Common myeloid progenitor, CD34-positive (primary cell): ENCODE data around the gene TGFBR1.

ENCODE experiments used
- CTCF ChIA-PET: fragments of 350-600 bp; sonication (Branson Sonifier 250); formaldehyde crosslinking; loops from one replicate; lab custom pipeline; 2021; ENCODE audit warnings: antibody characterized with exemption; lab: Charles Lee
- POLR2A ChIA-PET: fragments of 350-600 bp; sonication (Branson Sonifier 250); formaldehyde crosslinking; loops from one replicate; lab custom pipeline; 2021; ENCODE audit warnings: antibody characterized with exemption; lab: Charles Lee
- DNase-seq, 3 donors: peaks; one replicate each; pipeline versions ENCODE4 v3.0.0 to v3.0.0-alpha.2; 2013
- H3K27ac ChIP-seq, 2 experiments: 1 replicate in 1 of 2; 2 replicates in 1 of 2; pipeline ENCODE4 v1.7.0; 2013; ENCODE audit warnings: inconsistent platforms in 2 of 2, low read length in 2 of 2, mild to moderate bottlenecking in 2 of 2, low read depth in 1 of 2, moderate library complexity in 1 of 2; ENCODE audit not compliant: severe bottlenecking in 2 of 2, insufficient read depth in 1 of 2, poor library complexity in 1 of 2
- H3K27me3 ChIP-seq, 5 experiments: replicated peaks in 2 of 5; 1 replicate in 3 of 5; 2 replicates in 2 of 5; pipeline versions ENCODE4 v1.6.1 to v1.7.0; 2013; ENCODE audit warnings: low read length in 4 of 5, mild to moderate bottlenecking in 2 of 5, moderate library complexity in 2 of 5, inconsistent platforms in 1 of 5; ENCODE audit not compliant: insufficient read depth in 5 of 5, control insufficient read depth in 4 of 5
- H3K36me3 ChIP-seq, 4 experiments: 1 replicate in 2 of 4; 2 replicates in 2 of 4; pipeline versions ENCODE4 v1.6.1 to v1.7.0; 2013; ENCODE audit warnings: low read length in 3 of 4, control low read depth in 1 of 4, mild to moderate bottlenecking in 1 of 4; ENCODE audit not compliant: control insufficient read depth in 4 of 4, insufficient read depth in 4 of 4
- H3K4me1 ChIP-seq, 4 experiments: 1 replicate in 3 of 4; 2 replicates in 1 of 4; pipeline versions ENCODE4 v1.6.1 to v1.7.1; 2013; ENCODE audit warnings: low read length in 3 of 4, mild to moderate bottlenecking in 3 of 4, control low read depth in 1 of 4, inconsistent platforms in 1 of 4, moderate library complexity in 1 of 4; ENCODE audit not compliant: control insufficient read depth in 4 of 4, insufficient read depth in 4 of 4; ENCODE audit errors: control extremely low read depth in 1 of 4
- H3K4me3 ChIP-seq, 7 experiments: 1 replicate in 4 of 7; 2 replicates in 3 of 7; pipeline versions ENCODE4 v1.5.1 to v1.7.0; 2013; ENCODE audit warnings: mild to moderate bottlenecking in 7 of 7, low read length in 6 of 7, moderate library complexity in 6 of 7, inconsistent platforms in 2 of 7, low read depth in 2 of 7, control low read depth in 1 of 7; ENCODE audit not compliant: insufficient read depth in 4 of 7, control insufficient read depth in 1 of 7; ENCODE audit errors: extremely low read depth in 1 of 7
- H3K9me3 ChIP-seq, 5 experiments: 1 replicate in 4 of 5; 2 replicates in 1 of 5; pipeline versions ENCODE4 v1.6.1 to v1.7.1; 2013; ENCODE audit warnings: low read length in 4 of 5, mild to moderate bottlenecking in 2 of 5, inconsistent platforms in 1 of 5, low read depth in 1 of 5, moderate library complexity in 1 of 5; ENCODE audit not compliant: control insufficient read depth in 4 of 5, insufficient read depth in 2 of 5; ENCODE audit errors: control extremely low read depth in 1 of 5
- WGBS: methylation state at CpG from one replicate; pipeline ENCODE4 v1.1.5; 2013; ENCODE audit not compliant: insufficient coverage; 5-methylcytosine and 5-hydroxymethylcytosine counted together

Gene TGFBR1

GRCh38 chr9:99069546-99069945, 35.4 kb upstream of the TGFBR1 start:
- Histone ChIP-seq H3K4me3 (no peak overlapping the region), H3K4me1 (peaks cover 0 to 6% (median 1%) of the 10 kb centered on the region in 4 experiments), H3K27me3 (no peaks in the 10 kb centered on the region), H3K36me3 (no peaks in the 10 kb centered on the region), H3K9me3 (no peaks in the 10 kb centered on the region), H3K27ac (no peak overlapping the region)
- CTCF ChIA-PET = interaction anchor here (1.6 kb wide), 1 partner anchor 11 kb away, joined by 4 read pairs; no protein-coding TSS in a partner anchor
- 98% methylated on average over 12 of the region's 12 CpGs for WGBS
- no peak for DNase-seq
- POLR2A ChIA-PET = no interaction called here

GRCh38 chr9:99070681-99071080, 34.2 kb upstream of the TGFBR1 start:
- DNase-seq = no peak
- ChIA-PET CTCF (no interaction called here), POLR2A (interaction anchor here (0.5 kb wide), 1 partner anchor 71 kb away, joined by 6 read pairs; no protein-coding TSS in a partner anchor)
- WGBS = 100% methylated on average over 2 of the region's 6 CpGs
- no peaks in the 10 kb centered on the region for H3K36me3 ChIP-seq
- no peaks in the 10 kb centered on the region for H3K27me3 ChIP-seq
- no peaks in the 10 kb centered on the region for H3K9me3 ChIP-seq
- H3K4me3 ChIP-seq = no peak overlapping the region
- peaks cover 0 to 16% (median 8%) of the 10 kb centered on the region in 4 experiments for H3K4me1 ChIP-seq
- no peak overlapping the region for H3K27ac ChIP-seq

GRCh38 chr9:99071313-99072039, 33.4 kb upstream of the TGFBR1 start:
- POLR2A ChIA-PET = interaction anchor here (0.6 kb wide), 2 partner anchors 12 to 798 kb away, joined by 3 read pairs; no protein-coding TSS in a partner anchor
- no peak for DNase-seq
- H3K4me1 ChIP-seq = peaks cover 0 to 22% (median 14%) of the 10 kb centered on the region in 4 experiments
- H3K27ac ChIP-seq = no peak overlapping the region
- H3K27me3 ChIP-seq = no peaks in the 10 kb centered on the region
- WGBS = 97% methylated on average over 9 of the region's 9 CpGs
- CTCF ChIA-PET = no interaction called here
- H3K4me3 ChIP-seq = no peak overlapping the region
- no peaks in the 10 kb centered on the region for H3K36me3 ChIP-seq
- H3K9me3 ChIP-seq = no peaks in the 10 kb centered on the region

- POLR2A ChIA-PET = interaction anchor here (0.6 kb wide), 1 partner anchor 798 kb away, joined by 3 read pairs; no protein-coding TSS in a partner anchor
- no peak for DNase-seq
- Histone ChIP-seq H3K36me3 (no peaks in the 10 kb centered on the region), H3K4me1 (peaks cover 1 to 27% (median 18%) of the 10 kb centered on the region in 4 experiments), H3K27ac (no peak overlapping the region), H3K27me3 (no peaks in the 10 kb centered on the region), H3K9me3 (no peaks in the 10 kb centered on the region), H3K4me3 (no peak overlapping the region)
- 94% methylated on average over 5 of the region's 6 CpGs for WGBS
- CTCF ChIA-PET = no interaction called here
These were observed 32.9 kb upstream of the TGFBR1 start for GRCh38 chr9:99072040-99072394.

- Histone ChIP-seq H3K4me1 (peaks cover 3 to 34% (median 24%) of the 10 kb centered on the region in 4 experiments), H3K4me3 (no peak overlapping the region), H3K27me3 (no peaks in the 10 kb centered on the region), H3K36me3 (no peaks in the 10 kb centered on the region), H3K27ac (no peak overlapping the region), H3K9me3 (no peaks in the 10 kb centered on the region)
- WGBS = 100% methylated on average over 1 of the region's 2 CpGs
- ChIA-PET CTCF (no interaction called here), POLR2A (no interaction called here)
- no peak for DNase-seq
These were observed 31.6 kb upstream of the TGFBR1 start for GRCh38 chr9:99073347-99073746.

- no peaks in the 10 kb centered on the region for H3K27me3 ChIP-seq
- POLR2A ChIA-PET = no interaction called here
- 95% methylated on average over 6 of the region's 8 CpGs for WGBS
- peak overlapping the region in 1 of 2 experiments; percentile 77 for H3K27ac ChIP-seq
- no peaks in the 10 kb centered on the region for H3K36me3 ChIP-seq
- H3K4me1 ChIP-seq = peaks cover 3 to 34% (median 24%) of the 10 kb centered on the region in 4 experiments
- H3K9me3 ChIP-seq = no peaks in the 10 kb centered on the region
- DNase-seq = peak in 1 of 3 donors; percentile 60
- H3K4me3 ChIP-seq = no peak overlapping the region
- CTCF ChIA-PET = interaction anchor here (0.7 kb wide), 1 partner anchor 8 kb away, joined by 3 read pairs; no protein-coding TSS in a partner anchor
These were observed 30.7 kb upstream of the TGFBR1 start for GRCh38 chr9:99073985-99074901.
